NCI-H1436 treated with DMSO at 0.1 percent for 48 hours (cell line): Measurements from ENCODE around the gene CLEC16A.

Experiments
- DNase-seq: peaks from one replicate; lab custom pipeline; 2025; lab: John Stamatoyannopoulos, UW

CLEC16A gene

GRCh38 chr16:11160676-11161115, 216.3 kb downstream of the CLEC16A start:
- no peak for DNase-seq

DNA sequence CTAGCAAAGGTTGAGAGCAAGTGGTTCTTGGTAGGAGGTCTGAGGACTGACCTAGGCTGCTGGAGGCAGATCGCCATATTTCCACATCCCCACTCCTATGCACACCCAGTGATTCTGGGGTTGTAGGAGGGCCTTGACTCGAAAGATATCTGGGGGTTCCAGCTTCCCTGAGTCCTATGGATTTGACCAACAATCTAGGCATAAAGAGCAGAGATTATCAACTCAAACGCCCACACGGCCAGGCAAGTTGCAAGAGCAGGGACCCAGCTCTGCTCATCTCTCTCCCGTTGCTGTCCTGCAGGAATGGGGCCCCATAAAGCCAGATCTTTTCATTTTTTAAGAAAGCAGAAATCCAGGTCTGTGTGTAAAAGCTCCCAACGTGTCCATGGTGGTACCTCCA, 217.1 kb downstream of the CLEC16A start:
- no peak for DNase-seq

DNA sequence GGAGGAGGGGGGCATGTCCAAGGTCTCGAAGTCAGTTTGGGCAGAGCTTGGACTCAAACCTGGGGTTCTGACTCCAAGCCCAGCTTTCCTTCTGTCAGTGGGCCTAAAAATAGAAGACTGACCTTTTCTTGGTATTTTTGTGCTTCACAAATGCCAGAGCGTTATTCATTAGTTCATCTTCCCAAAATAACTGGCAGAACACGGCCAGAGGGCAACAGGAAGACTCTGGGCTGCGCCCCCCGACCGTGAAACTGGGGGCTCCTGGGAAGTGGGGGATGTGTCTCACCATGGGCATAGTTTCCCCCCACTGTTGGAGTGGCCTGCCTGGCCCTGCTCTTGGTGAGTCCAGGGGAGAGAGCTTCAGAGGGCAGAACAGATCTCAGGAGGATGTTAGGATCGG, 217.6 kb downstream of the CLEC16A start:
- no peak for DNase-seq

- no peak for DNase-seq
Measured at GRCh38 chr16:11162586-11163268, 218.4 kb downstream of the CLEC16A start.

GRCh38 chr16:11163761-11164261, 219.4 kb downstream of the CLEC16A start:
- DNase-seq: no peak

DNA sequence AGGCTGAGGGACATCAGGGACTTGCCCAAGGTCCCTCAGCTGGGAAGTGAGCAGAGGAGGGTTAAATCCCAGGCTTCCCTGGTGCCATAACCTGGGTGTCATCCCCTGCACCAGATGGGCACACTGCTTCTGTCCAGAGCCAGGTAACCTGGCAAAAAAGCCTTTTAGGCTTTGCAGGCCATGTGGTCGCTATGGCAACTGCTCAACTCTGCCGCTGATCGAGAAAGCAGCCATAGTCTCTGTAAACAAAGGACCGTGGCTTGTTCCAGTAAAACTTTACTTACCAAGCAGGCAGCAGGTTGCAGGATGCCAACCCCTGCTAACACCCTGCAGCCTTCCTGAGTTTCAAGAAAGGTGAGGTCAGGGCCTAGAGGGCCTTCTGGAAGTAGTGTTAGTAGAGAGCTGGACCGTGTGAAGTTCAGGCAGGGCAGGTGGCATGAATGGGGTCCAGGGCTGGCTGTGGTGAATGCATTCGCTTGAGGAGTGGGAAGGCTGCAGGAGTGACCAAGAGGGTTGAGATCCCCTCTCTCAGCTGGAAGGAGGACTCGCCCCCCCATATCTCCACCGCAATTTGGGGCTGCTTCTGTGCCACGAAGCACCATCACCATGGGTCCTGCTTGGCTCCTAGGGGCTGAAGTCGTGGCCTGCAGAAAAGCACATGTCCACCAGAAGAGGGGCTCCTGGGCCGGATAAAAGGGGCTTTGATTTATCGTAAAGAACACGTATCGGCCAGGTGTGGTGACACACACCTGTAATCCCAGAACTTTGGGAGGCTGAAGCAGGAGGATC, 220.3 kb downstream of the CLEC16A start:
- DNase-seq: no peak

DNA sequence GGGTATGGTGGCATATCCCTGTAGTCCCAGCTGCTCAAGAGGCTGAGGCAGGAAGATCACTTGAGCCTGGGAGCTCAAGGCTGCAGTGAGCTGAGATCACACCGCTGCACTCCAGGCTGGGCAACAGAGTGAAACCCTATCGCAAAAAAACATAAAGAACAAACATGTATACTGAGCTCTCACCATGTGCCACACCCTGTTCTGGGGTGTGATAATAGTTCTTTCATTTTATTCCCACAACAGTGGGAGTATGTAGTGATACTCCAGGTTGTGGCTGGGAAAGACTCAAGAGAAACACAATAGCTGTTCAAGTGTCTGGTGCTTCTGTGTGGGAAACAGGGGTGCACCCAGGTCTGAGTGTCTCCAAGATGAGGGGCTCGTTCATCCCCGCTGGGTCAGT, 221.0 kb downstream of the CLEC16A start:
- DNase-seq: no peak

DNA sequence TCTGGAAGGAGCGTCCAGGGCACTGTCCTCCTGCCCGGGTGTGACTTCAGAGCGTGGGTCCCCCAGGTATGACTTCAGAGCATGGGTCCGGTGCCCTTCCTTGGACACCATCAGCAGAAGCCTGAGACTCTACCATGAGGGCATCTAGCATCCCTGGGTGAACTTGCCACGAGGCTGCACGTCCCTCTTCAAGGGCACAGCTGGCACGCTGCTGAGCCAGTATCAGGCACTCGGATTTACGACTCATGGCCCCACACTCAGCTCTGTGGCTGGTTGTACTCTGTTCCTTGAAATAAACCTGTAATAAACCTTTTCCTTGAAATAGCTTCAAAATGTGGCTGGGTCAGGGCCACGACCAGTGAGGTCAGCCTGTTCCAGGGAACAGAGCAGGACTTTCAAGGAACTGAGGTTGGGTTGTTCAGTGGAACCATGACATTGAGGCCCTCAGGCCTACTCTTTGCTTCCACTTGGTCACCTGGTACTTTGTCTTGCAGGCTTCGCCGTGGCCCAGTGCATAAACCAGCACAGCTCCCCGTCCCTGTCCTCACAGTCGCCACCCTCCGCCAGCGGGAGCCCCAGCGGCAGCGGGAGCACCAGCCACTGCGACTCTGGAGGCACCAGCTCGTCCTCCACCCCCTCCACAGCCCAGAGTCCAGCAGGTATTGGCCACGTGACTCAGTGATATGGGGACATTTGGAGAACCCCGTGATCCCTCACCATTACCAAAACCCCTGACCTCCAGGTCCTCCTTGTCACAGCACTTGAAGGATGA, 221.7 kb downstream of the CLEC16A start:
- no peak for DNase-seq

DNA sequence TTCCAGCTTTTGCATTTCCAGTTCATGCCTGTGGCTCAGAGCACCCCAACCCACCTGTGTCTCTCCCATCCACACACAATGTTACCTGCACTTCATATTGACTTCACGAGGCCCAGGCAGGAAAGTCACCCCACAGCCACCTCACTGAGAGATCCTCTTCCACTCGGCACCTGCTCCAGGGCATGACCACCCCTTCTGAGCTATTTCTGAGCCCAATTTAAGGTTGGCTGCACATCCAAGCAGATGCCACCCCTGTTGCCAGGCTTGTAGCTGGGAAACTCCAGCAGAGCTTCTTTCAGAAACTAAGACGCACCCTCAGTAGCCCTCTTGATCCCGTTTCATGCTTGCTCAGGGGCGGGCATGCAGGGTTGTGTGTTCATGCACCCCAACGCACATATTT, 223.2 kb downstream of the CLEC16A start:
- no peak for DNase-seq

DNA sequence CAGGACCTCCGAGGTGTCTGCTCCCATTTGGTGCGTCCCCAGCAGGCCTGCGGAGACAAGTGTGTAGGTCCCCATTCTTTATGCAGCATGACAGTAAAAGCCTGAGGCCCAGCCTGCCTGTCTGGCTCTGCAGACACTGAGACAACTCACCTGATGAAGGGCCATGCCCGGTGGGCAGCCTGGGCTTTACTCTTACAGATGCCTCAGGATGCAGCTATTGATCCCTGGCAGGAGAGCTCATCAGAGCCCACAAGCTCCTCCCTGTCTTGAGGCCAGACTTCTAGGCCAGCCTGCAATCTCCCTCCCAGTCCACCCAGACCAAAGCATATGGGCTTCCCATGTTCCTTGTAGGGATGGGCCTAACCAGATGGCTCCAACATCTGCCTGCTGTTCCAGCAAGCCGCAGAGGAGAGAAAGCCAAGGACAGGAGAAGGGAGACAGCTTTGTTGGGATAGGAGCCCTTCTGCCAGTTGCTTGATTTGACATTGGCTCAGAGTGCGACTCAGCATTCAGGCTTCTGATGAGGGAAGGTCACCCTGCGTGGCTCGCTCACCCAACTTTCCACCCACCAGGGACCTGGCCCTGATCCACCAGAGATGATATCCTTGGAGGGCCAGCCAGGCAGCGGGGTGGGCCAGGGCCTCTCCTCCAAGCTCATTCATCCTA, 224.2 kb downstream of the CLEC16A start:
- no peak for DNase-seq

DNA sequence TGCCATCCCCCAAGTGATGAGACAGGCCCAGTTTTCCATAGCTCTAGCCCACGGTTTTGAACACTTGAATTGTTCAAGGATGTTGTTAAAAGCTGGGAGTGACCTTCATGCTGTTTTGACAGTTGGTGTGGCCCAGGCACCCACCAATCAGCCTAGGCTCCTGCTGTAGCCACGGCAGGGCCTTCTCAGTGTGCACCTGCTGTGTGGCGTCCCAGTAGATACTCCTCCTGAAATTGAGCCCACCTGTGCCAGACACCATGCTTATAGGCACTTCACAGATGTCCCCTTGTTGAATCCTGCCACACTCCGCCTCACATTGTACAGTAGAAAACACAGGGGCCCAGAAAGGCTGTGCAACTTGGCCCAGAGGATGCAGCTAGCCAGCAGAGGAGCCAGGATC, 225.3 kb downstream of the CLEC16A start:
- DNase-seq: no peak

- no peak for DNase-seq
Measured at GRCh38 chr16:11170201-11170600, 225.8 kb downstream of the CLEC16A start.

DNA sequence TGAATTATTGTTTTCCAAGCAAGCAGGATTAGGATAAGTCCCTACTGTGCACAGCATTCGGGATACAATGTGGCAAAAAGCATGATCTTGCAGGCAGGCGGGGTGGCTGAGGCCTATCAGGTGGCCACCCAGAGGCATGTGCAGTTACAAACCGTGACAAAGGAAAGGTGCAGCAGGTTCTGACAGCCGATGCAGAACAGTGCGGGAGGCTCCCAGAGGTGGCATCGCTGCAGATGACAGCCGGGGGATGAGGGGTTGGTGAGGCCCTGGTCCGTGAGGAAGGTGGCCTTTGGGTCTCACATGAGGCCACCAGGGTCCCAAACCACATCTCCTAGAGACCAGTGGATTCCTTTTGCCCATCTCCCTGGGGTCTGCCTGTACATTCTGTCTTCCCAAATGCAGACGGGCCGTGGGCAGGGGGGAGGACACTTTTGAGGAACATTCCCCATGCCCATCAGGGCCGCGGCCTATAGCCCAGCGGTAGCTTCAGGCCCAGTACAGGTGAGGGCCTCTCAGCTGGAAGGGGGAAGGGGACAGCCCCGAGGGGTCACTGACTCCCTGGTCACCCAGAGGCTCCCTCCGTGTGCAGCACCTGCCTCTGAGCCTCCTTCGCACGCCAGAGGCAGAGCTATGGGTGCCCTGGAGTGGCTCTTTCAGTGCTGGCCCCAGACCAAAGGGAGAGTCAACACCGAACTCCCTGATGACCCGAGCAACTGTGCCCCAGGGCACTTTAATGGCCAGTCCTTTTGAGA, 226.5 kb downstream of the CLEC16A start:
- no peak for DNase-seq

DNA sequence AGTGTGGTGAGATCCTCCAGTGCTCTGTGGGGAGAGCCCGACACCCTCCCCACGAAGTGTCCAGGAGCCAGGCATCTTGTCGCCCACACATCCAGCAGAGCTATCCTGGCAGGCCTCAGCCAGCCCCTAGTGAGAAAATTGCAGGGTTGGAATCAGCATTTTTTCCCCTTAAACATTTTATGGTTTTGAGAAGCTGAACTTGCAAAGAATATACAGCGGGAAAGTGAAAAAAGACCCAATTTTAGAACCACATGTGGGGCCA, 227.0 kb downstream of the CLEC16A start:
- DNase-seq: no peak

GRCh38 chr16:11171757-11172299, 227.5 kb downstream of the CLEC16A start:
- no peak for DNase-seq

DNA sequence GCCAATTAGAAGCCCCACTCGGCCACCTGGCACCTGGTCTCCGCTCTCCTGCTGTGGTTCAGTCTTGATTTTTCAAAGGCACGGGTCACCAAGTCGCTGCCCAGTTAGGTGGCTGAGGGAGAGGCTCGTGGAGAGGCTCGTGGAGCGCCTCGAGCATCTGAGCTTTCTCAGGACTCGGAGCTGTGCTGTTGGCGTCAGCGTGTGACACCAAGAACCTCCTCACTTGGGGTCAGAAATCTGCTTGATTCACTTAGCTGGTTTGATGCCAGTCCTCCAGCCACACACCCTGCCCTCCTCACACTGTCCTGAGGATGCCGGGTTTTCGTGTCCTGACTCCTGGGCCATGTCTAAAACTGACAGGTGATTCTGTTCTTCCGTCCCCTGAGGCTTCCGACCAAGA, 229.1 kb downstream of the CLEC16A start:
- no peak for DNase-seq

DNA sequence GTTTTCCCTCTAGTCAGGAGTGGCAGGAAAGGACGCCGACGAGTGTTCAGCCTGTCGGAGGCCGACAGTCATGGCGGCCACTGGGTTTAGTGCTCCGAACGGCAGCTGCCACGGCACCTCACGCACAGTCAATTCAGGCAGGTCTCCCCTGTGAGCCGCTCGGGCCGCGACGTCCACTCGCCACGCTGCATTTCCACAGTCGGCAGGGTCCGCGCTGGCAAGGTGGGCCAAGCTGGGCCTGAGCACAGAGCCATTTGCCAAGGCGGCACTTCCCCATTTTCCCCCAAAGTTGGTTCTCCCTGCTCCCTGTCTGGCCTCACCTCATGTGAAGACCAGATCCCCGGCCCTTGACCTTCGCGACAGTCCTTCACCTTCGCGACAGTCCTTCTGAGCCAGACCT, 229.8 kb downstream of the CLEC16A start:
- no peak for DNase-seq

- no peak for DNase-seq
Measured at GRCh38 chr16:11175106-11175786, 230.9 kb downstream of the CLEC16A start.

DNA sequence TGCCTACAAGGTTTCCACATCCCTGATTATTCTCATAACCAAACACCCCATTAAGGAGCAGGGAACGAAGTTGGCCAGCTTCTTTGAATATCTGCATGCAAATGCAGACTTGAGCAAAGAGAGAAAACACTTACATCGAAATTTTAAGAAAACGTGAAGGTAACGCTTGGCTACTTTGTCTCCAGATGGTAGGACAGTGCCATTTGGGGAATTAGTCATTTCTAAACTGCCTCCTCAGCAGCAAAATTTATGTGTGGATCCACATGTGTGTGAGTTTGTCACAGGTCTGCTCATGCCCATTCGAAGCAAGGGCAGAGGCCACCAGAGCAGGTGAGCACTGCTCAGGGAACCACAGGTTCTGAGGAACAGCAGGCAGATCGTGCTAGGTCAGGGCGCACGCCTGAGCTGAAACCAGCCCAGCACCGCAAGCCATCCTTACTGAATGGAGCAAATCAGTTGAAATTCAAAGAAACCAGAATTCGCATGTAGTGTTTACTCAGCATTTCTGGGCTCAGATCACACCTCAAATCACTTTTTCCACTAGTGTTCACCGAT, 231.5 kb downstream of the CLEC16A start:
- no peak for DNase-seq

DNA sequence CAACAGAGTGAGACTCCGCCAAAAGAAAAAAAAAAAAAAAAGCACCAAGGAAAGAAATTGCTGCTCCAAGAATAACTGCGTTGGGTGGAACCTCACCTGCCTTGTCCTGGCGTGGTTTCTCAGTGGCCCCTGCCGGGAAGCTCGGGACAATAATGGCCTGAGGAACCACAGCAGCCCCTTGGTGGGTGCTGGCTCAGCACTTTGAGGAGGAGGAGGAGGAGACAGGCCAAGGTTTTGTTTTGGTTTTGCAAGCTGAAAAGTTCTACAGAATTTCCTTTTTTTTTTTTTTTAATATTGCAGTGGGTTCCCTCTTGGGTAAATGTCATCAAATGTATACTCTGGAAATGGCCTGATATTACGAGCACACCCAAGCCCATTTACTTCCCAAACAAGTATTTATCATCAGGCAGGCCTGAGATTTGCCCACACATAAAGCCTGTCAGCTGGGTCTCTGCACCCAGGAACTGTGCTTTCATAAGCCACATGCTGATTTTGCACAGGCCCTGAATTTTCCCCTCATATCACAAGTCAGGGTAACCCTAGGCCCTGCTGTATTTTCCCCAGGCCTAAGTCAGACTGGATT, 233.3 kb downstream of the CLEC16A start:
- no peak for DNase-seq
